NCI-H2107 treated with DMSO at 0.1 percent for 48 hours (cell line): ENCODE data around the gene EPB42.
"Not testable (repeated sequence)": the region's sequence is repeated elsewhere in the genome, so short reads cannot be mapped to it uniquely, and the experiment has no call there.

Experiments used
- DNase-seq: peaks from one replicate; lab custom pipeline; 2025; ENCODE audit not compliant: unreplicated experiment; lab: John Stamatoyannopoulos, UW

EPB42 gene

DNA sequence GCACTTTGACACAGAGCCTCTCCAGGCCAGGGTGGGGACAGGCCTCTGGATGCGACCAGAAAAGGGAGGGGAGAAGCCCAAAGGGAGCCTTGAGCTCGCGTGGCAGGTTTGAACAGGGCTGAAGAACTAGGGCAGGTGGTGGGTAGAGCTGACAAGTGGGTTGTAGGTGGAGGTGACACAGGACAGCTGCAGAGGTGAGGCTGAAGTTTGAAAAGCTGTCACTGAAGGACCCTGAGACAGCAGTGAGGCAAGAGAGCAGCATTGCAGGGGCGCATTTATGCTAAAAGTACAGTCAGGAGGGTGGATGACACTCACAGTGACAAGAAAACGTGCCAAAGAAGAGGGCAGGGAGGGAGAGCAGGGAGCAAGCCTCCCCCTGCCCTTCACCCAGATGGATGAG lies 21.8 kb upstream of the EPB42 start:
- no peak for DNase-seq

DNA sequence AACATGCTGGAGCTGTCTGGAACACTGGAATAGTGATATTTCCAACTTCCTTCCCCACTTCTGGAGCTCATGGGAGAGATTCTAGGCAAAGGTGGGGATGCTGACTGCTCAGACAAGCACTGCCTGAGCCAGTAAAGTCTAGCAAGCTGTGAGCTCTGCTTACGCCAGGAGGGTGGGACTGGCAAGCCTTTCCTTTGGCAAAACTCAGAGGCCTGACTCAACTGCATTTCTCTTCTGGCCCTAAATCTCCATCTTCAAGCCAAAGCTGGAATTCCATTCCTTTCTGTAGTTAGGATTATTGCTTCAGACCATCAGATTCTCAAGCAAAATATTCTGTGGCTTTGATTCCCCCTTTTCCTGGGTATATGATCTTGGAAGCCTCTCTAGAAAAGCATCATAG lies 20.3 kb upstream of the EPB42 start:
- no peak for DNase-seq

DNA sequence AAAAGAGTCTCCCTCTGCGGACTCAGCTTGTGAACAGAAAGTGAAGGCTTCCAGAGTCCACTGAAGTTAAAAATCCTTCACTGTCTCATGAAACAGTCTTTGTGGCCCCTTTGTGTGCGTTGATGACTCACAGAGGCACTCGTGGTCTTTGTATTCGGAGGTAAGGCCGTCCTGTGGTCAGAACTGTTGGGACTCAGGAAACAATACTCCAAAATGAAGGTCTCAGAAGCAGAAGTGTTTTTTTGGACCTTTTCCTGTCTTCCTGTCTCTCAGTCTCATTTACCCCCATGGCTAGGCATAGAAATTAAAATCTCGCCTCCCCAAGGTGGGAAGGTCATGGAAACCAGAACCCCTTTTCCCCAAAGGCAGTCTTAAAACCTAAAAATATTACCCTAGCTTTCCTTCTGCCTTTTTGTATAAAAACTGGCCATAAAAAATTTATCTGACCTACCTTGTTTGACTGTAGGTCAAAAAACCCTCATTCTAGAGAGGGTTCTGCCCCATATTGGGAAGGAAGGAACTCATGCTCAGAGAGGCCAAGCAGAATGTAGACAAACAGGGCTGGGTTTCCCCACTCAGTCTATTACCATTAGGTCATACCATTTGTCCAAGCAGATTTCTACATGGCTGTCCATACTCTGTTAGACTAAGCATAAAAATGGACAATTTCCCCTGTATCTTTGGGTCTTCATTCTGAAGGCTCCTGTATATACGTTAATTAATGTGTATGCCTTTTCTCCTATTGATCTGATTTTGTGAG lies 19.1 kb upstream of the EPB42 start:
- DNase-seq = no peak

DNA sequence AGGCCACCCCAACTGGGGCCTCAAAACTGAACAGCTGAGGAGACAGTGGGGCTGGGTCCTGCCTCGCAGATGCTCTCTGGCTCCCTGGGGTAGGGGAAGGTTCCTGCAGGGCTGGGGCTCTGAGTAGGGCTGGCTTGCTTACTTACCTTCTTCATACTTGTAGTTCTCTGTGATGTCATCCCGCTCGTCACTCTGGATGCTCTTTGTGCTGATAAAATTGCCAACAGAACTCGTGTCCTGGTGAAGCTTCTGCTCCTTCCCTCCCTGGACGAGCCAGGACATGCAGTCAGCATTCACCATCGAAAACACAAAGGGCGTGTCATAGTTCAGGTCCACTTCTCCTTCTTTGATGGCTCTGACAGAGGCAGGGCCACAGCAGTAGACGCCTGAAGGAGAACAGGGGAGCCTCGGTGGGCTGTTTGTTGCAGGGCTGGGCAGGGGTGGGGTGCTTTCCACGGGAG lies 17.9 kb upstream of the EPB42 start:
- DNase-seq = no peak

DNA sequence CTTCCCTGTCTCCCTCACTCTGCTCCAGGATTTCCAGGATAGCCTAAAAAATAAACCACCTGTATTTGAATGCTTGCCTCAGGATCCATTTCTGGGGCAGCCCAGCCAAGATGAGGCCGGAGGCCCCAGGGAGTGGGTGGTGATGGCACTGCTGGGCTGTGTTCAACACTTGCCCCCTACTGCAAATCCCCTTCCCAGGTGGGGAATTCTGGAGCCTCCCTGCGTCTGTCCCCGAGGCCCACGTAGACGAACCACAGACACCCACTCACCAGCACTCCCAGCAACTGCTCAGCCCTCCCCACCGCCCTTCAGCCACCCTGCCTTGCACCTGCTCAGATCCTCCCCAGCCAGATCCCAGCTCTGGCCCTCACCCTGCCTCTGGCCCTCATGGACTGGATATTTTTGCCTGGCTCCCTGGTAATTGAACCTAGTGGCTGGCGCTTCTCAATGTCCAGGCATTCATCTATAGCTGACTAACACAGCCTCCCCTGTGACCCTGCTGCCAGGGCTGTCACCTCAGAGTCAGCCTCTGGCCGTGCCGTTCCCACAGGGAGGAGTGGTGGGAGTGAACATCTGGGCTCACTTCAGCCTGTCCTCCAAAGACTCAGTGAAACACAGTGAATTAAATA lies 17.1 kb upstream of the EPB42 start:
- no peak for DNase-seq

DNA sequence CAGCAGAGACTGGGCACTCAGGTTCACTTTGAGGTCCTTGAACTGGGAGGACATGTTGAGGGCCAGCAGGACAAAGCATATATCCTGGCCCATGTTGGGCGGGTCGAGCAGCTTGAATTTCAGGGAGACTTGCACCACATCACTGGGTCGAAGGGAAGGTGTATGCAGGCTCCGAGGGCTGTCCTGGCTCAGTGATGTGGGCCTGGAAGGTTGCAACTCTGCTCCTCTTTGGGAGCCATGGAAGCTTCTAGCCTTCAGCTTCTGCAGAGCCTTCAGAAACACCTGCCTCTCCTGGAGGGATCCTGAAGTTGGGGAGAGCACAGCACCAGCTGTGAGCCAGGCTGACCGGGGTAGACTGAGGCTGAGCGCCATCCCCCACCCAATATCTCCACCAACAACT lies 14.7 kb upstream of the EPB42 start:
- DNase-seq = no peak

DNA sequence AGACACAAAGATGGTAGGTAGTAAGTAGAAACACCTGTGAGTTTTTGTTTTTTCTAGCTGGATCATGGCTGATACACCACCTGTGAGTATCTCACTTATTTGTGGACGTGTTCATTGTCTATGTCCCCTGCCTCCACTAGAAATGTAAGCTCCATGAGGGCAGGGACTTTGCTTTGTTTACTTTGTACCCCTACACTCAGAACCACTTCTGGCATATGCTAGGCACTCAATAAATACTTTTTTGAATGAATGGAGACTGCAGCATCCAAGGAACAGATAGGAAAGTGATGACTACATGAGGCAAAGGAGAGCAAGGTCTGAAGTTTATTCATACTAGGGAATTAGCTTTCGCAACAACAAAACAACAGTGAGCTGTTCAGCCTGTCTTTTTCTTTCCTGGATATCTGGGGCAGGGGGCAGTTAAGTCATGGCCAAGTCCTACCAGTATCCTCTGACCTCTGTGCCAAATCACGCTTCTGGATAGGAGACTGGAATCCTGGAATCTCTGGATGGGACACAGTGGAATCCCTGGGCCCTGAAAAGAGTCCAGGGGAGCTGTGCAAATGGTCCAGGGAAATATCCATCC lies 11.6 kb upstream of the EPB42 start:
- no peak for DNase-seq

DNA sequence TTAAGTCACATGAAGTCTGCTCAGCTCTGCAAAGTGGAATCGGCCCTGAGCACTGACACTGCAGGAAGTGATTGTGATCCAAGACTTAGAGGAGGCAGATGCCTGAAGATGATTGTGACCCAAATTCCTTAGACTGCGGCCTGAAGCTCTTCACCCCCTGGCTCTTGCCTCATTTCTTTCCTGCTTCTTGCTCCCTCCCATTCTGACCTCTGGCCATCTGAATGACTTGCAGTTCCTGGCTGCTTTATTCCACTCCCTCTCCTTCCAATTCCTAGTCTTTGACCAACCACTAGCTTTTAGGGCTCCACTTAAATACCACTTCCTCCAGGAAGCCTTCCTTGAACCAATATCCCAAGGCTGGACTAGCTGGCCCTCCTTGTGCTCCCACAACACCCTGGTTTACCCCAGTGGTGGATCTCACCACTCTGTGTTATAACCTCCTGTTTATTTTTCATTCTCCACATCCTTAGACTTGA lies 9.9 kb upstream of the EPB42 start:
- DNase-seq = no peak

DNA sequence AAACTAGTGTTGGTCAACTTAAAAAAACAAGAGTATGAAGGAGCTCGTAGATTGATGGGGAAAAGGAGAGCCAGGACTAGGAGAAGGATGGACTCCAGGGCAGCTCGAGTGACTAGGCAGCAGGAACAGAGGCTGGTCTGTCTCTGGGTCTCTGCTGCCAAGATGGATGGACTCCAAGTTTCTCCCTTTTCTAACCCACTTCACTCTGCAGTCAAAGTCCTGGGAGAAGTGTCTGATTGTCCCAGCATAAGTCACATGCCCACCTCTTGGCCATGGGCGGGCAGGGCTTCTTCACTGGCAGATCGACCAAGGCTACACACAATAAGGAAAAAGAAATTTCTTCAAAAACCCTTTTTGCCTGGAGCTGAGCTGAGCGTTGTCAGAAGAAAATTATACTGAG lies 9.2 kb upstream of the EPB42 start:
- DNase-seq = no peak

DNA sequence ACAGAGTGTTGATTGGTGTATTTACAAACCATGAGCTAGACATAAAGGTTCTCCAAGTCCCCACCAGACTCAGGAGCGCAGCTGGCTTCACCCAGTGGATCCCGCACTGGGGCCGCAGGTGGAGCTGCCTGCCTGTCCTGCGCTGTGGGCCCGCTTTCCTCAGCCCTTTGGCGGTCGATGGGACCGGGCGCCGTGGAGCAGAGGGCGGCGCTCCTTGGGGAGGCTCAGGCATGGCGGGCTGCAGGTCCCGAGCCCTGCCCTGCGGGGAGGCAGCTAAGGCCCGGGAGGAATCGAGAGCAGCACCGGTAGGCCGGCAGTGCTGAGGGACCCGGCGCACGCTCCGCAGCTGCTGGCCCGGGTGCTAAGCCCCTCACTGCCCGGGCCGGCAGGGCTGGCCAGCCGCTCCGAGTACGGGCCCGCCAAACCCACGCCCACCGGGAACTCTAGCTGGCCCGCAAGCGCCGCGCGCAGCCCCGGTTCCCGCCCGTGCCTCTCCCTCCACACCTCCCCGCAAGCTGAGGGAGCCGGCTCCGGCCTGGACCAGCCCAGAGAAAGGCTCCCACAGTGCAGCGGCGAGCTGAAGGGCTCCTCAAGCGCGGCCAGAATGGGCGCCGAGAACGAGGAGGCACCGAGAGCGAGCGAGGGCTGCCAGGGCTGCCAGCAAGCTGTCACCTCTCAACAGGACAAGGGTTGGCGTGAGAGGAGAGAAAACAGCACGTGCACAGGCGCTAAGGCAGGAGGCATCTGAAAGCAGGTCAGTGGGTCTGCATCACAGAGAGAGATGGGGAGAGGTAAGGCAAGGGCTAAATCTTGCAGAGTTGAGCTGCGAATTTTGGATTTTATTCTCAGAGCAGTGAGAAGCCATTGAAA lies 5.9 kb upstream of the EPB42 start:
- no peak for DNase-seq

DNA sequence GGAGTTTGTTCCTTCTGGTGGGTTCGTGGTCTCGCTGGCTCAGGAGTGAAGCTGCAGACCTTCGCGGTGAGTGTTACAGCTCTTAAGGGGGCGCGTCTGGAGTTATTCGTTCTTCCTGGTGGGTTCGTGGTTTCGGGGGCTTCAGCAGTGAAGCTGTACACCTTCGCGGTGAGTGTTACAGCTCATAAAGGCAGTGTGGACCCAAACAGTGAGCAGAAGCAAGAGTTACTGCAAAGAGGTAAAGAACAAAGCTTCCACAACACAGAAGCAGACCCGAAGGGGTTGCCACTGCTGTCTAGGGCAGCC lies 5.1 kb upstream of the EPB42 start:
- not testable (repeated sequence) for DNase-seq

DNA sequence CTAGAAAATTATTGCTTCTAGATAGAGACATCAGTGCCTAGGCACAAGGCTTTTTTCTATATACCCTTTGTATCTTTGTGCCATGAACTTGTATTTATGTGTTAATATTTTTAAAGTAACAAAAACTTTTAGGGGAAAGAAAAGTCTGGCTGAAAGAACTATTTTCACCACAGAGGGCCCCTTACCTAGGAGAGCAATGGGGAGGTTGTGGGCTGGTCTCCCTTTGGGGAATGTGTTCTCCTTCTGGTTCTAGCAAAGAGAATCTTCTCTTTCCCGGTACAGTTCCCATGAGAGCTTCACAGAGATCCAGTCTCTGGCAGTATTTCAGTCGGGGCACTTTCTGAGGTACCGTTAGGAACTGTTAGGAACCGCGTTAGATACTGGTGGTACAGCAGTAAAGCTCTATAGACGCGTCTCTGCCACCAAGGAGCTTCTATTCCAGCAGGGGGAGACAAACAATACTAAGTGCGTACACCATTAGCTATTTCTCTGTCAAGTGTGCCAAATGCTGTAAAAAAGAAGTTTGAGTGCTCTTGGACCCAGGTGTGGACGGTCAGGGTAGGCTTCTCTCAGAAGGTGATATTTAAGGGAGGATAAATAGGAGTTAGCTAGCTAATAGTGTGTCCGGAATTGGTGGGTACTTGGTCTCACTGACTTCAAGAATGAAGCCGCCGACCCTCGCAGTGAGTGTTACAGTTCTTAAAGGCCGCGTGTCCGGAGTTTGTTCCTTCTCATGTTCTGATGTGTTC lies 4.6 kb upstream of the EPB42 start:
- DNase-seq = peak; percentile 42

DNA sequence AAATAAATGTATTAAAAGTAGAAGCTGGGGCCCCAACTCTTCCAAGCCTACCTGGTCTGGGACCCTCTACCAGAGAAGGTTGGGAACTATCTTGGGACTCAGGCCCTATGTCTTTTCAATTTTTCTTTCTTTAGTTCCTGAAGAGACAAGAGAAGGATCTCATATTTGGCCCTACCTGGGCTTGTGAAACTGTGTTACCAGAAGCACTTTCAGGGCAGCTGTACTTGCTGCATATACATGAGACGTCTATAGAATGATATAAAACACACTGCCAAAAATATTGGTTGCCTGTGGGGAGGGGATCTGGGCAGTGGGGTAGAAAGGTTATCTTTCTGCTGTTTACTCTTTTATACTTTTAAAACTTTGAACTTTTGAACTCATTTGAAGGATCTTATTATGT lies 604 bp upstream of the EPB42 start:
- no peak for DNase-seq

DNA sequence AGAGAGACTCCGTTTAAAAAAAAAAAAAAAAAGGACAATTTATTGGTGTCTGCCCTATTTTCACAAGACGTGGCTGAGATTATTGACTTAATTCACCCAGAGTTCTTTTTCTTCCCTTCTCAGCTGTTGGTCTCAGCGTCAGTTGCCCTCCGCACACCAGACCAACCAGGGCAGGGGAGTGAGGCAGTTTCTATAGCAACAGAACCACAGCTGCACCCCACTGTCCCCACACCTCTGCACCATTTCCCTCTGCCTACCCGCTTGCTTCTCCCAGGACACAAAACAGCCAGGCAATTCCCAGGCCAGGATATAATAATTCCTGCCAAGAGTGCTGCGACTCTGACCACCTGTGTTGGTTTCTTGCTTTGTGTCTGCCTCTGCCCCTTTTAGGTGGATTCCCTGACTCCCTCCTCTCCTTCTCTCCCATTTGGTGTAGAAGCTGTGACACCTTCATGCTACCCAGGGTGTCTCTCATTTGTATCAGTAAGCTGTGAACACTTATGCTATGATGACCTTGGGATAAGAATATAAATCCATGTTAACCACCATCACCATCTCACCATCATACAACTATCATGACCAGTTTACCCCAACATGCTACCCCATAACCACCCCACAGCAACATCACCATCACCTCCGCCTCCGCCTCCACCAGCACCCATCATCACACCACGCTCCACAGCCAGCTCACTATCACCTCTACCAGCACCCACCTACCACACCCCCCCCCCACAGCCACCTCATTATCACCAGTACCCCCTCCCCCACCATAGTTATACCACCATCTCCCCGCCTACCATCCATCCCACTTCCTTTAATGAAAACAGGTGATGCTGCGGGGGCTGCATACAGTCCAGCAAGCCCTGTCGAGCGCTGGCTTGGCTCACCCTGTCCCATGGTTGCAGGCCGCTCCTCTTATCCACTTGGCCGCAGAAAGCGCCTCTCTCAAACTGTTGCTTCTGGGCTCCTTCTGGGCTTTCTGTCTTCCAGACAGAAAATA lies 589 bp downstream of the EPB42 start:
- DNase-seq = no peak

DNA sequence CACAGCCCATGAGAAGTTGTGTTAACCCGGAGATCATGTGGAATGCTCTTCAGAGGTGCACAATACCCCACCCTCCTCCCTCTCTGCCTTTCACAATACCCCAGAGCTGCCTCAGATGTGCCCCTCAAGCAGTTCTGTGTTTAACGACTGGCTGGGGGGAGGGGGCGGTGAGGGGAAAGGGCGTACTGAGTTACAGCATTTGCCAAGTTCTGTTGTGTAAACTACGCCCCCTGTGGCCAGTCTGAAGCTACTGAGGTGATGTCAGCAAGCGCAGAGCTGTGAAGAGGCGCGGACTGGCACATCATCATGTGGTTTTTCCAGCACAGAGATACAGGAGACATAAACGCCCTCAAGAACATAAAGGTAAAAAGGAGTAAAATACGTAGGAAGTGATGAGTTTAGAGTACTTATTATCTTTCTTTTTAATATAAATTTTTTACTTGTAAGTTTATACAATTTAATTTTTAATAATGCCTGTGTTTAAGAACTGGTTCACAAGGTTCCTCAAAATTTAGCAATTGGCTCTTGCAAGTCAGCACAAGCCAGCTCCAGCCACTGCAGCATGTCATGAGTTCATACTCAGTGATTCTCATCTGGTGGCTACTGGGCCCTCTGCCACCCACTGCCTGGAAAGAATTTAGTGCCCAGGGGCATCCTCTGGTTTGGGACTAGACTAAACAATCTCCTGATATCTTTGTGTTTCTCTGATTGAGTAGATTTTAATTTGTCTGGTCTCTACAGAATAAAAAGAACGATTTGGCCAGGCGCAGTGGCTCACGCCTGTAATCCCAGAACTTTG lies 1.7 kb downstream of the EPB42 start:
- no peak for DNase-seq

DNA sequence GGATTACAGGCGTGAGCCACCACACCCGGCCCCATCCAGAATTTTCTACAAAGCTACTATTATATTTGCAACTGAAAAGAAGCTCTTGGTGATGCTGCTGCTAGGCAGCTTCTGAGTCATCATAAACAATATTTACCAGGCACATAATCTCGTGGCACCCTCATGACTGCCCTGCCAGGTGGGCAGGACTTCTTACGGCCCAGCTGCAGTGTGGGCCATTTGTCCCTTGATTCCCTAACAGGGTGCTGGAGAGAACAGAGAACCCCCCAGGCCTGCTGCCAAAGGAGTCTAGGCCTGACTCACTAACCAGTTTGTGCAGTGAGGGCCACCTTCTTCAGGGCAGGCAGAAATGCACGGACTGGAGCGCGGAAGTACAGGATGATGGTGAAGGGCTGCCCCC lies 4.9 kb downstream of the EPB42 start:
- DNase-seq = no peak

DNA sequence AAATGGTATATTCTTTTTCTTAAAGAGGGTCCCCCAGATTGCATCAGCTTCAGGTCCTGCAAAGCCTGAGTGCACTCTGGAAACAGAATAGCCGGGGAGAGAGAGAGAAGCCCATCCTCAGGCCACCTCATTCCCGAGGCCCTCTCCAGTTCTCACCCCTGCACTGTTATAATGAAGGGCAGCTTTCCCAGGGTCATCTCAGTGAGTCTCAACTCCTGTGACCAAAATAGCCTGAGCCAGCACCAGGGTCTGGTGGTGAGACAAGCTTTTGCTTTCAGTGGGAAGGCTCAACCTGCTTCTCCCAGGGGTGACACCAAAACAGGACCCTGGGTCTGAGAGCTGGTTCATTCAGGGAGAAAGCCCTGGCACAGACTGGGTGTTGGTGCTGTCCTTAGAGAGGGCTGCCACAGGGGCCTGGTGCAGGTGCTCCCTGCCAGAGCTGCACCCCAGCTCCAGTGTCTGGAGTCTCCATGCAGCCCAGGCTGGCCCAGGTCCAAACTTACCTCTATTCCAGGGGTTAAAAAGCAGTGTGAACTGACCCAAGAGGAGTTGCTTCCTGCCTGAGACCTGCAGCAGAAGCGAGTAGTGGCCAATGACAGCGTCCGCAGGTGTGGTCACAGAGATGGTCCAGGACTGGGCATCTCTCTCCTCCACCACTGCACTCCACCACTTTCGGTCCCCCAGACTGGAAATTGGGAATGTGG lies 6.1 kb downstream of the EPB42 start:
- DNase-seq = no peak

DNA sequence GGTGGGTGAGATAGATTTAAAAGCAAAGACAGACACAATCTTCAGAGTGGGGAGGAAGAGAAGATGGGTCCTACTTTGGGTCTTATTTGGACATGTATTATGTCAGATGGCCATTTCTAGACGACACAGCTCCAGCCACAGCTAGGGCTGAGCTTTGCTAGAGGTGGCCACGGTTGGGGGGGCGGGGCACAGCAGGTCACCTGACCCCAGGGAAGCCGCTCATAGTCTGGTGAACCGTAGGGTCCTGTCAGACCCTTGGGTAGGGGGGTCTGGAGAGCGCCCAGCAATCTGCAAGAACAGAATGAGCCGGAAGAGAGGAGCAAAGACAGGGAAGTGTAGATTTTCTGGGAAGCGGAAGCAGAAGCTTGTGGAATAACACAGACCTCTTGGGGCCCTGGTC lies 6.6 kb downstream of the EPB42 start:
- no peak for DNase-seq
